ENCODE data around the gene RNF223. TPM values are rescaled to one million over a fixed set of nuclear protein-coding genes. Genes with fewer than 3 reads are reported as not detected.
"Not testable (repeated sequence)": the region's sequence is repeated elsewhere in the genome, so short reads cannot be mapped to it uniquely, and the experiment has no call there.

The RNF223 gene
- total RNA-seq, 1 donor from 2014 or later = not detected

DNA sequence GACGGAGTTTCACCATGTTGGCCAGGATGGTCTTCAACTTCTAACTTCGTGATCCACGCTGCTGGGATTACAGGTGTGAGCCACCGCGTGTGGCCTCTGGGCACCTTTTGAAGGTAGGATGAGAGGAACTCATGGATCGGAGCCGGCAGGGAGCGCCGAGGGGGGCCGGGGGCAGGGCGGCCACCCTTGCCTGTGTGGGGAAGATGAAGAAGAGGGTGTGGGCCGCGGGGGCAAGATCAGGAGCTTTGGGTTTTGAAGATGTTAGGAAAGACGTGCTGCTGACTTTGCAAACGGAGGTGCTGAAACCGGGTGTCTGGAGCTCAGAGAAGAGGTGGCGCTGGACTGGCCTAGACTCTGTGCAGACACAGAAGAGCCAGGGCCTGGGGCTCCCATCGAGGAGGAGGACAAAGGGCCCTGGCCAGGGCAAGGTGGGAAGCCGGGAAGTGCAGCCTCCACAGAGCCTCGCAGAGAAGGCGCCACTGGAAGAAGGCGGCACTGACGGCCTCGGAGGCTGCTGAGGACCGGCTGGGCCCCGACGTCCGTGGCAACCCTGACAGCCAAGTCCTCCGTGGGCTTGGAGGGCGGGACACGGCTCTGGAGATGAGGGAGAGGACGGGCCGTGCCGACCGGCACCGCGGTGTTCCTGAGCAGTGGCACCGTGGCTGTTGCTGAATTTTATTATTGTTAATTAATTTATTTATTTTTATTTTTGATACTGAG, 13.7 kb downstream of the RNF223 start:
- Mint-ChIP-seq H3K4me3 (ENCODE audit: unreplicated experiment) (peak overlapping the region; percentile 56), H3K4me1 (ENCODE audit: low read depth) (peaks cover 19% of the 10 kb centered on the region), H3K27me3 (ENCODE audit: low read depth) (peaks cover 2% of the 10 kb centered on the region), H3K36me3 (ENCODE audit: low read depth) (peaks cover 4% of the 10 kb centered on the region), H3K9me3 (ENCODE audit: low read depth) (no peaks in the 10 kb centered on the region), H3K27ac (ENCODE audit: unreplicated experiment) (no peak overlapping the region)
- TF ChIP-seq, protein P1, sequence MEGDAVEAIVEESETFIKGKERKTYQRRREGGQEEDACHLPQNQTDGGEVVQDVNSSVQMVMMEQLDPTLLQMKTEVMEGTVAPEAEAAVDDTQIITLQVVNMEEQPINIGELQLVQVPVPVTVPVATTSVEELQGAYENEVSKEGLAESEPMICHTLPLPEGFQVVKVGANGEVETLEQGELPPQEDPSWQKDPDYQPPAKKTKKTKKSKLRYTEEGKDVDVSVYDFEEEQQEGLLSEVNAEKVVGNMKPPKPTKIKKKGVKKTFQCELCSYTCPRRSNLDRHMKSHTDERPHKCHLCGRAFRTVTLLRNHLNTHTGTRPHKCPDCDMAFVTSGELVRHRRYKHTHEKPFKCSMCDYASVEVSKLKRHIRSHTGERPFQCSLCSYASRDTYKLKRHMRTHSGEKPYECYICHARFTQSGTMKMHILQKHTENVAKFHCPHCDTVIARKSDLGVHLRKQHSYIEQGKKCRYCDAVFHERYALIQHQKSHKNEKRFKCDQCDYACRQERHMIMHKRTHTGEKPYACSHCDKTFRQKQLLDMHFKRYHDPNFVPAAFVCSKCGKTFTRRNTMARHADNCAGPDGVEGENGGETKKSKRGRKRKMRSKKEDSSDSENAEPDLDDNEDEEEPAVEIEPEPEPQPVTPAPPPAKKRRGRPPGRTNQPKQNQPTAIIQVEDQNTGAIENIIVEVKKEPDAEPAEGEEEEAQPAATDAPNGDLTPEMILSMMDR (IDR thresholded peaks at IDR 0.05) = no peak
- DNase-seq (ENCODE audit: low spot score) = no peak

DNA sequence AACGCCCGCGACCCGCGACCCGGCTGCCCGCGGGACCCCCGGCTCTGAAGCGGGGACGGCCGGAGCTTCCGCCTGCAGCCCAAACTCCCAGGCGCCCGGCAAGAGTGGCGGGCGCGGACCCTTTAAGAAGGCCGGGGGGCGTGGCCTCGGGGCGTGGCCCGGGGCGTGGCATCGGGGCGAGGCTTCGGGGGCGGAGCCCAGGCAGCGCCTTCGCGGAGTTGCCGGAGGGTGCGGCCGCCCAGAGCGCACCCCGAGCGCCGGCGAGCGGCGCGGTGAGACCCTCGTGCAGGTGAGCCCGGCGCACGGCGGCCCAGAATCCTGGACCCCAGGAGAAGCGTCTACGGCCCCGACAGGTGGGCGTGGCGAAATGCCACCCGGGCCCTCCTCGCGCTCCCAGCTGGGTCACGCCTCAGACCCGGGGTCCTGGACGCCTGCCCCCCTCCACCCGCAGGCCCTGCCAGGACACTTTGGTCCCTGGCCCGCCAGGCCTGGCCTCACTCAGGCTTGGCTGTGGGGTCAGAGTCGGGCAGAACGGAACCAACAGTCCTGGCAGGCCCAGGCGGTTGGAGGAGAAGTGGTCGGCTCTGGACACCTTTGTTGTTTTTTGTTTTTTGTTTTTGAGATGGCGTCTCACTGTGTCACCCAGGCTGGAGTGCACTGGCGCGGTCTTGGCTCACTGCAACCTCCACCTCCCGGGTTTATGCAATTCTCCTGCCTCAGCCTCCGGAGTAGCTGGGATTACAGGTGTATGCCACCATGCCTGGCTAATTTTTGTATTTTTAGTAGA, 14.4 kb downstream of the RNF223 start:
- H3K36me3 Mint-ChIP-seq (ENCODE audit: low read depth) = peaks cover 4% of the 10 kb centered on the region
- no peaks in the 10 kb centered on the region for H3K9me3 Mint-ChIP-seq (ENCODE audit: low read depth)

GRCh38 chr1:1058921-1059493, 15.1 kb downstream of the RNF223 start:
- H3K4me3 Mint-ChIP-seq (ENCODE audit: unreplicated experiment) = peak overlapping the region; percentile 70

More for the DNA sequence above, 14.4 kb downstream of the RNF223 start:
- no peak for DNase-seq (ENCODE audit: low spot score)
- Mint-ChIP-seq H3K27ac (ENCODE audit: unreplicated experiment) (no peak overlapping the region), H3K4me1 (ENCODE audit: low read depth) (peaks cover 19% of the 10 kb centered on the region), H3K4me3 (ENCODE audit: unreplicated experiment) (peak overlapping the region; percentile 70), H3K27me3 (ENCODE audit: low read depth) (peaks cover 2% of the 10 kb centered on the region)
- TF ChIP-seq, protein P1 (IDR thresholded peaks at IDR 0.05) = no peak

GRCh38 chr1:1058088-1058905, 15.8 kb downstream of the RNF223 start:
- Mint-ChIP-seq H3K27ac (ENCODE audit: unreplicated experiment) (no peak overlapping the region), H3K4me1 (ENCODE audit: low read depth) (peaks cover 17% of the 10 kb centered on the region), H3K9me3 (ENCODE audit: low read depth) (no peaks in the 10 kb centered on the region), H3K27me3 (ENCODE audit: low read depth) (peaks cover 2% of the 10 kb centered on the region), H3K36me3 (ENCODE audit: low read depth) (peaks cover 4% of the 10 kb centered on the region), H3K4me3 (ENCODE audit: unreplicated experiment) (peak overlapping the region; percentile 70)
- DNase-seq (ENCODE audit: low spot score) = no peak
- TF ChIP-seq, protein P1 (IDR thresholded peaks at IDR 0.05) = no peak

More at GRCh38 chr1:1058921-1059493, 15.1 kb downstream of the RNF223 start:
- no peak for DNase-seq (ENCODE audit: low spot score)
- Mint-ChIP-seq H3K27me3 (ENCODE audit: low read depth) (peaks cover 2% of the 10 kb centered on the region), H3K36me3 (ENCODE audit: low read depth) (peaks cover 4% of the 10 kb centered on the region), H3K9me3 (ENCODE audit: low read depth) (no peaks in the 10 kb centered on the region), H3K4me1 (ENCODE audit: low read depth) (peaks cover 17% of the 10 kb centered on the region), H3K27ac (ENCODE audit: unreplicated experiment) (no peak overlapping the region)
- TF ChIP-seq, protein P1 (IDR thresholded peaks at IDR 0.05) = peak; percentile 82

- not testable (repeated sequence) for H3K9me3 Mint-ChIP-seq (ENCODE audit: low read depth); H3K36me3 Mint-ChIP-seq (ENCODE audit: low read depth); H3K4me3 Mint-ChIP-seq (ENCODE audit: unreplicated experiment); H3K27ac Mint-ChIP-seq (ENCODE audit: unreplicated experiment); H3K27me3 Mint-ChIP-seq (ENCODE audit: low read depth); DNase-seq (ENCODE audit: low spot score)
- H3K4me1 Mint-ChIP-seq (ENCODE audit: low read depth) = peaks cover 17% of the 10 kb centered on the region
Measured at GRCh38 chr1:1057769-1058087, 16.4 kb downstream of the RNF223 start.

Data from chondrocyte (in vitro differentiated cells).